Measurements from ENCODE around the gene DAB1. TPM values are rescaled to one million over a fixed set of nuclear protein-coding genes. Genes with fewer than 3 reads are reported as not detected.

DAB1 gene
- total RNA-seq, 1 donor from 2014 or later: 14.6 TPM

GRCh38 chr1:57127976-57128375 is 295.9 kb downstream of the DAB1 start:
- no peaks in the 10 kb centered on the region for H3K9me3 Mint-ChIP-seq
- no peak for DNase-seq (ENCODE audit: low spot score)
- no peak for TF ChIP-seq EZH2 (IDR thresholded peaks at IDR 0.05)
- no peak for TF ChIP-seq EZH2phosphoT487 (IDR thresholded peaks at IDR 0.05)
- TF ChIP-seq CTCF (IDR thresholded peaks at IDR 0.05): no peak

GRCh38 chr1:57124768-57125446 is 299.0 kb downstream of the DAB1 start:
- Mint-ChIP-seq H3K27me3 (ENCODE audit: insufficient read depth, low read depth) (no peaks in the 10 kb centered on the region), H3K4me1 (peaks cover 11% of the 10 kb centered on the region), H3K36me3 (no peaks in the 10 kb centered on the region), H3K9me3 (no peaks in the 10 kb centered on the region), H3K4me3 (no peak overlapping the region), H3K27ac (peak overlapping the region; percentile 59)
- Histone ChIP-seq H3K79me2 (ENCODE audit: low read depth) (no peaks in the 10 kb centered on the region), H3K4me3 (no peak overlapping the region), H3K9me3 (ENCODE audit: low read depth) (no peaks in the 10 kb centered on the region), H2AFZ (replicated peaks) (no peak overlapping the region), H3F3A (ENCODE audit: low read depth) (no peaks in the 10 kb centered on the region), H3K27me3 (no peaks in the 10 kb centered on the region), H3K36me3 (no peaks in the 10 kb centered on the region), H3K4me2 (no peak overlapping the region), H3K4me1 (no peaks in the 10 kb centered on the region), H3K9ac (no peak overlapping the region), H4K20me1 (ENCODE audit: low read depth) (no peaks in the 10 kb centered on the region), H3K27ac (no peak overlapping the region)
- DNase-seq (ENCODE audit: low spot score): no peak
- TF ChIP-seq CTCF (IDR thresholded peaks at IDR 0.05) (peak; percentile 26), EZH2 (IDR thresholded peaks at IDR 0.05) (no peak), EZH2phosphoT487 (IDR thresholded peaks at IDR 0.05) (no peak)

More at GRCh38 chr1:57127976-57128375, 295.9 kb downstream of the DAB1 start:
- Mint-ChIP-seq H3K4me1 (peaks cover 11% of the 10 kb centered on the region), H3K27me3 (ENCODE audit: insufficient read depth, low read depth) (no peaks in the 10 kb centered on the region), H3K27ac (no peak overlapping the region), H3K36me3 (no peaks in the 10 kb centered on the region), H3K4me3 (no peak overlapping the region)
- no peak overlapping the region for H3K4me2 ChIP-seq
- H3K27me3 ChIP-seq: no peaks in the 10 kb centered on the region
- no peak overlapping the region for H2AFZ ChIP-seq (replicated peaks)
- no peaks in the 10 kb centered on the region for H3K79me2 ChIP-seq (ENCODE audit: low read depth)
- H3K27ac ChIP-seq: no peak overlapping the region
- no peaks in the 10 kb centered on the region for H3K36me3 ChIP-seq
- H3K9me3 ChIP-seq (ENCODE audit: low read depth): no peaks in the 10 kb centered on the region
- no peak overlapping the region for H3K4me3 ChIP-seq
- H3F3A ChIP-seq (ENCODE audit: low read depth): no peaks in the 10 kb centered on the region
- no peak overlapping the region for H3K9ac ChIP-seq
- H4K20me1 ChIP-seq (ENCODE audit: low read depth): no peaks in the 10 kb centered on the region
- H3K4me1 ChIP-seq: no peaks in the 10 kb centered on the region

GRCh38 chr1:57124170-57124569 is 299.7 kb downstream of the DAB1 start:
- no peaks in the 10 kb centered on the region for H3K27me3 Mint-ChIP-seq (ENCODE audit: insufficient read depth, low read depth)
- TF ChIP-seq EZH2phosphoT487 (IDR thresholded peaks at IDR 0.05): no peak
- TF ChIP-seq CTCF (IDR thresholded peaks at IDR 0.05): no peak
- Histone ChIP-seq H3K4me2 (no peak overlapping the region), H3K36me3 (no peaks in the 10 kb centered on the region), H3K79me2 (ENCODE audit: low read depth) (no peaks in the 10 kb centered on the region), H3K9me3 (ENCODE audit: low read depth) (no peaks in the 10 kb centered on the region), H3K27ac (no peak overlapping the region), H3K27me3 (no peaks in the 10 kb centered on the region), H3F3A (ENCODE audit: low read depth) (no peaks in the 10 kb centered on the region), H3K4me1 (no peaks in the 10 kb centered on the region), H4K20me1 (ENCODE audit: low read depth) (no peaks in the 10 kb centered on the region), H3K4me3 (no peak overlapping the region), H3K9ac (no peak overlapping the region), H2AFZ (replicated peaks) (no peak overlapping the region)
- H3K4me3 Mint-ChIP-seq: no peak overlapping the region
- H3K27ac Mint-ChIP-seq: no peak overlapping the region
- peaks cover 11% of the 10 kb centered on the region for H3K4me1 Mint-ChIP-seq
- DNase-seq (ENCODE audit: low spot score): no peak
- H3K36me3 Mint-ChIP-seq: no peaks in the 10 kb centered on the region
- no peaks in the 10 kb centered on the region for H3K9me3 Mint-ChIP-seq

Measured in neural progenitor cell (in vitro differentiated cells).